MM.1S (cell line): ENCODE measurements around the gene MT1B.

ENCODE experiments used
- EZH2 ChIP-seq: fragments of 300-600 bp; sonication (generic); optimal IDR thresholded peaks from 2 replicates; pipeline ENCODE3; 2017; ENCODE audit warnings: low read depth, mild to moderate bottlenecking, antibody characterized with exemption, low read length, mixed read lengths
- TF ChIP-seq, protein P1 (sequence below): fragments of 300-600 bp; sonication (generic); IDR thresholded peaks from 2 replicates; pipeline ENCODE4 v1.5.1; 2016; ENCODE audit warnings: antibody characterized with exemption, low read length, mixed read lengths

- no peak for TF ChIP-seq EZH2
- TF ChIP-seq, protein P1, sequence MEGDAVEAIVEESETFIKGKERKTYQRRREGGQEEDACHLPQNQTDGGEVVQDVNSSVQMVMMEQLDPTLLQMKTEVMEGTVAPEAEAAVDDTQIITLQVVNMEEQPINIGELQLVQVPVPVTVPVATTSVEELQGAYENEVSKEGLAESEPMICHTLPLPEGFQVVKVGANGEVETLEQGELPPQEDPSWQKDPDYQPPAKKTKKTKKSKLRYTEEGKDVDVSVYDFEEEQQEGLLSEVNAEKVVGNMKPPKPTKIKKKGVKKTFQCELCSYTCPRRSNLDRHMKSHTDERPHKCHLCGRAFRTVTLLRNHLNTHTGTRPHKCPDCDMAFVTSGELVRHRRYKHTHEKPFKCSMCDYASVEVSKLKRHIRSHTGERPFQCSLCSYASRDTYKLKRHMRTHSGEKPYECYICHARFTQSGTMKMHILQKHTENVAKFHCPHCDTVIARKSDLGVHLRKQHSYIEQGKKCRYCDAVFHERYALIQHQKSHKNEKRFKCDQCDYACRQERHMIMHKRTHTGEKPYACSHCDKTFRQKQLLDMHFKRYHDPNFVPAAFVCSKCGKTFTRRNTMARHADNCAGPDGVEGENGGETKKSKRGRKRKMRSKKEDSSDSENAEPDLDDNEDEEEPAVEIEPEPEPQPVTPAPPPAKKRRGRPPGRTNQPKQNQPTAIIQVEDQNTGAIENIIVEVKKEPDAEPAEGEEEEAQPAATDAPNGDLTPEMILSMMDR, result no peak
Measured at GRCh38 chr16:56689171-56689570, 37.5 kb downstream of the MT1B start.
